NCI-H1048 (cell line): Measurements from ENCODE around the gene FGF9.

Experiments
- DNase-seq: peaks from one replicate; lab custom pipeline; 2025; lab: John Stamatoyannopoulos, UW

FGF9 gene

DNA sequence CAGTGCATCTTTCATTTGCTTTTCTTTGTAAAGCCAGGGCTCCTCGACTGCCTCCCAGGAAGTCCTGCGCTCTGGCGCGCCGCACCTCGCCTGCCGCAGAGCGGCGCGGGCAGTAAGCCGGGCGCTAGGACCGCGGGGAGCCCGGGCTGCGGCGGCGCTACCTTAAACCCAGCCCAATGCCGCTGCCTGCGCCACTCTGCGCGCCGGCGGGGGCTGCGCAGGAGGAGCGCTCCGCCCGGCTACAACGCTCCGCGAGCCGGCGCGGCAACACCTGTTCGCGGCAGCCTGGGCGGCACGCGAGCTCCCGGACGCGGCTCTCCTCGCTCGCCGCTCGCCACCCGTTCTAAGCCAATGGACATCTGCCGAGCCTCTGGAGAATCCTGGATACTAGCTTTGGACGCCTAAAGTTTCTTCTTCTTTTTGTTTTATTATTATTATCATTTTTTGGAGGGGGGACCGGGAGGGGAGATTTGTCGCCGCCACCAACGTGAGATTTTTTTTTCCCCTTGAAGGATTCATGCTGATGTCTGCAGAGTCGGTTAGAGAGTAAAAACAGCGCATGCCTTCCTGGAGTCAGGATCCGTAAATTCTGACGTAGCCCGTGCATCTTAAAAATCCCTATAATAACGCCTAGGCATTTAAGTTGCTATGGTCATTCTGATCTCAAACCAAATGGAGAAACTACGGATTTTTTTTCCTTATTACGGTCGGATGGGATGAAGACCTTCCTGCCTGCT is at the start of gene FGF9:
Gene FGF9 (plus strand): TSS at position 191 of the 737 bp plus-strand sequence. CDS start 840 bp downstream, outside the sequence.
- DNase-seq = peak; percentile 57

DNA sequence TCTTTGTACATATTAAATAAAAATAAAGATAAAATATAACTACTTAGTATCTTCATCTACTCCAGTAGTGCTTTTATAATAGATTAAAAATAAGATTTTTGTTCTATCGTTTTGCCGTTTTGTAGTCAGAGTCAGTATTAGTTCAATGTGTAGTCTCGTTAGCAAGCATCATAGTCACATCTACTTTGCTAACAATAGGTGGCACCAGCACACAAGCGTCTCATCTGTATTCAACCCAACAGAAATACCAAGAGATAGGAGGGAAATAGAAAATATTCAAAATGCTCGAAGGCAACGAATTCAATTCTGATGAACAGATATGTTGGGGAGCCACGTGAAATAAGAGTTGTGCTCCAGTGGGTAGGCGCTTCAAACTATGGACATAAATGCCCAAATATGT is 45.5 kb upstream of the FGF9 start:
- DNase-seq = no peak

DNA sequence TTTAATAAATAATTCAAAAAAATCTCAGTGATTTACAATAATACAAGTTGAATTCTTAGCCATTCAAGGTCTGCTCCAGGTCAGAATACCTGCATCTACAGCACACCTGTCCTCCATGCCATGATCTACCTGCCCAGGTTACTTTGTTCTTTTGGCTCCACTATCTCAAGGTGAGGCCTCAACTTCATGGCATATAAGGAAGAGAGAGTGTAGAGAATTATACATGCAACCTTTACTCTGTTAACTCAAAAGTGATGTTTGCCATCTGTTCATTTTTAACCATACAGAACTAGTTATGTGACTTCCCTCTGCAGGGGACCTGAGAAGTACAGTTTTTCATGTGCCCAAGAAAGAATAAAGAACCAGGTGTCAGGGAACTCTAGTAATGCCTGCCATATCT is 38.7 kb upstream of the FGF9 start:
- DNase-seq = no peak

DNA sequence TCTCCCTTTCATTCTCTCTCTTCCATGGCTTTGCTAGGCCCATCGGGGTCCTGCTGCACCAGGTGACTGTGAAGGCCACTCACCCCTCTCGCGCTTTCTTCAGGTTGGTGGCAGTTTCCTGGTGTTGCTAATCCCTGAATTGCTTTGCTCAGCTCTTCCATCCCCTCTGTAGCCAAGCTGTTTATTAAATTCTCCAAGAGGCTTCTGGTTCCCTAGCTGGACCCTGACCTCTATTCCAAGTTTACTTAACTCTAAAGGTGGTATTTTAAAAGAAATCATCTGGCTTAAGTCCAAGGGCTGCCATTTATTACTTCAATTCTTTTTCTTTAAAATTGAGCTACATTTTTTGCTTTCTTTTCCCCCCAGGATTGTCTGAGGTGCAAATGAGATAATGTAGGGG is 34.2 kb upstream of the FGF9 start:
- DNase-seq = no peak

DNA sequence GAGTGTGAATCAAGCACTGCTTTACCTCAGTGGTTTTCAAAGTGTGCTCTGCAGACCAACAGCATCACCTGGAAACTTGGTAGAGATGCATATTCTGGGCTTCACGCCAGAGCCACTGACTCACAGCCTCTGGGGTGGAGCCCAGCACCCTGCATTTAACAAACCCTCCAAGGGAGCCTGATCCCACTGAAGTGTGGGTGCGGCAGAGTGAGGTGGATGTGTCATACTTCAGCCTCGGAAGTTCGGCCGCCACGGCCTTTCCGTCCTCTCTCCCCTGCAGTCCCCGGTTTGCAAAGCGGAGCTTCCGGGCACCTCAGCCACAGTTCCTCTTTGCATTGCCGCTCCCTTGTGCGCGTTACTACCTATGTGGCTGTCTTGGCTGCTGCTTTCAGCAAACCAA is 33.6 kb upstream of the FGF9 start:
- no peak for DNase-seq

DNA sequence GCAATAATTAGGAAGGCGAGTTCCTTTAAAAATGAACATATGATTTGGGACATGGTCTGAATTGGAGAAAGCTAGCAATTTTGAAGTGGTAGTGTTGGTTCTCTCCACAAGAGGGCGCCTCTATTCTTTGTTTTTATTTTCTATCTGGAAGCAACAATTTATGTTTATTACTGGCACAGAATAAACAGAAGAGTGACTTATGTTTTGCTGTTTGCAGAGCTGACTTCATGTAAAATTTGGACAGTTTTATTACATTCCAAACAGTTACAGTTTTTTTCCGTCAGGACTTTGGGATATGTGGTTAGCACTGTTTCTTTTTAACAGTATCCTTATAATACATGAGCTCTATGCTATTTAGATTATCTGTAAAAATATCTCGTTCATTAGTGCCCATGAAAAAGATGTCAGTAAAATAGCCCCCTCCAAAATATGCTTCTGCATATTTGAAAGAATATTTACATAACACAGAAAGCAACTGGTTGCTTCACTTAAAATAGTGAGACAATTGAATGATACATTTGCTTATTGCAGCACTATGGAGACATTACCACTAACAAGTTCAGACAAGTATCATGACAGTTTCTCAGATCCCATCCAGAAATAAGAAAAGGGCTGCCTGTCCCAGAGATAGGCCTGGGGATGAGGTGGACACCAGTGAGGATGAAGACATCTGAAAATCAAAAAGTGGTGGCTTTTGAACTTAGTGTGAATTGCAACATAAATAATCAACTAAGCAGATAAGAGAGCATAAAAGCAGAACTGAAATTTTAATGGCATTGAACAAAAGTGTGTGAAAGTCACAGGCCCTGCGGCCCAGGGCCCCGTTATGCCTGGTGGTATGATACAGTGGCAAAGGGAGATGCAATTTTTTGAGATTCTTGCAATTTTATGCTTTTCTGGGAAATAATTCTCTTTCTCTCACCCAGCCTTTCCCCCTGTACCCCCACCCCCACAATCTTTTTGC is 32.3 kb upstream of the FGF9 start:
- no peak for DNase-seq

DNA sequence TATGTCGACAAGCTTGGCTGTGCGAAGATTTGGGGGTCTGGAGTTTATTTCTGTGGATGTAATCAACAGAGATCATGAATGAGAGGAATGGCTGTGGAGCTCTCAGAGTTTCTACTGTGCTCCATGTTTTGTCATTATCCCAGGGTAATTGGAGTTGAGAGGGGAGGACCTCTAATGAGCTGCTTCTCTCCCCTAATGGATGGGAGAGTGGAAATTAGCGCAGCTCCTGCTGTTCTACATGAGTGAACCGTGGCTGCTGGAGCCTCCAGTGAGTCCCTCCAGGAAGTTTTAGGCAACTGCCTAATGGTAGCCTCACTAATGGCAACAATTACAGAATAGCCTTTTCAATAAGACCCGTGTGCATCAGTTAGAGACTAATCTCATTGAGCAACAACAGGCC is 31.3 kb upstream of the FGF9 start:
- DNase-seq = no peak

DNA sequence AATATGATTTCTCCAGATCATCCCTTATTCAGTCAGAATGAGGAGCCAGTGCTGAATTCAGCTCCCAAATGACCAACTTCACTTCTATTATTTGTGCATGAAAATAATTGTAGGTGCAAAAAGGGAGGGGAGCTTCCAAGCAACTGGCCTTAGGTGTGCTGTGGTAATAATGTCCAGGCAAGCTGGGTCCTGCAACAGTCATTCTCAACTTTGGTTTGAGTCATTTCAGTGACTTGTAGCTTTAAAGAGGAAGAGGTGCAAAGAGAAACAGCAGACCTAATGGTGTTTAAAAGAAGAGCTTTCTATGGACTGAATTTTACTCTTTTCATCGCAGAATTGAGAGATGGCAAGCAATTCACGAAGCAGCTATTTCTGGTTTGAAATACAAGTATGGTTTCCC is 29.2 kb upstream of the FGF9 start:
- DNase-seq = no peak

DNA sequence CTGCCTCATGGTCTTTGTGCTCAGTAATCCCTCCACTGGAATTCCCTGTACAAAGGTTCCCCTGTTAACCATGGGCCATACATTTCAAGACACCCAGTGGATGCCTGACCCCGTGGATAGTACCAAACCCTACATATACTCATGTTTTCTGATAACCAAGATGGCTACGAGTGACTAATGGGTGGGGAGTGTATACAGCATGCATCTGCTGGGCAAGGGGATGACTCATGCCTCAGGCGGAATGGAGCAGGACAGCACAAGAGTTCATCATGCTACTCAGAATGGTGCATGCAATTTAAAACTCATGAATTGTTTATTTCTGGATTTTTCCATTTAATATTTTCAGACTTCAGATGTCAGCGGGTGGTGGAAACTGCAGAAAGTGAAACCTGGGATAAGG is 13.3 kb upstream of the FGF9 start:
- DNase-seq = no peak

DNA sequence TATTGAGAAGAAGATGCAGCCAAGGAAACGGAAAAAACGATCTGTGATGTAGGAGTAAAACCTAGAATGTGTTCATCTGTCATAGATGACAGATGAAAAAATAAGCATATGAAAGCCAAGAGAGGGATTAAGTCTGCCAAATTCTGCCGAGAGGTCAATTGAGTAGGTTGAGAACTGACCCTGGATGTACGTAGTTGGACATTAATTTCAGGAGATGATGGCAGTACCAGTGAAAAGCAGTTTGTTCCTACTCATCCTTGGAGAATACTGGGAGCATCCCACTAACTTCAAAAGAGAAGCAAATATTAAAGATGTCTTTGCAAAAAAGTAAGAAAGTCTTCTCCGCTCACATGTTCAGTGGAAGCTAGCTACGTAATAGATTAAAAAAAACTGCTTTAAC is 11.8 kb upstream of the FGF9 start:
- no peak for DNase-seq

DNA sequence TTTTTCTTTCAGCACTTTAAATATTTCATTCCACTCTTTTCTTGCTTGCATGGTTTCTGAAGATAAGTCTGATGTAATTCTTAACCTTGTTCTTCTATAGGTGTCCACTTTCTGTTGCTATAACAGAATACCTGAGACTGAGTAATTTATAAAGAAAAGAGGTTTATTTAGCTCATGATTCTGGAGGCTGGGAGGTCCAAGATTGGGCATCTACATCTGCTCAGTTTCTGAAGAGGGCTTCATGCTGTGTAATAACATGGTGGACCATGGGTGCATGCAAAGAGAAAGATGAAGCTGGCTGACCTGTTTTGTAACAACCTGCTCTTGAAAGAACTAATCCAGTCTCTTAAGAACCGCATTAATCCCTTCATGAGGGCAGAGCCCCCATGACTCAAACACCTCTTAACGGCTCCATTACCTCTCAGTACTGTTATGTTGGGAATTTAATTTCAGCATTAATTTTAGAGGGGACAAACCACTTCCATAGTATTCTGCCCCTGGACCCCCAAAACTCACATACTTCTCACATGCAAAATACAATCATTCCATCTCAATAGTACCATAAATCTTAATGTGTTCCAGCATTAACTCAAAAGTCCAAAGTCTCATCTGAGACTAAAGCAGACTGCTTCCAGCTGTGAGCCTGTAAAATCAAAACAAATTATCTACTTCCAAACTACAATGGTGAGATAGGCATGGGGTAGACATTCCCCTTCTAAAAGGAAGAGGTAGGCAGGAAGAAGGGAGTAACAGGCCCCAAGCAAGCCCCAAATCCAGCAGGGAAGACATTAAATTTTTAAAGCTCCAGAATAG is 9.6 kb upstream of the FGF9 start:
- DNase-seq = no peak

DNA sequence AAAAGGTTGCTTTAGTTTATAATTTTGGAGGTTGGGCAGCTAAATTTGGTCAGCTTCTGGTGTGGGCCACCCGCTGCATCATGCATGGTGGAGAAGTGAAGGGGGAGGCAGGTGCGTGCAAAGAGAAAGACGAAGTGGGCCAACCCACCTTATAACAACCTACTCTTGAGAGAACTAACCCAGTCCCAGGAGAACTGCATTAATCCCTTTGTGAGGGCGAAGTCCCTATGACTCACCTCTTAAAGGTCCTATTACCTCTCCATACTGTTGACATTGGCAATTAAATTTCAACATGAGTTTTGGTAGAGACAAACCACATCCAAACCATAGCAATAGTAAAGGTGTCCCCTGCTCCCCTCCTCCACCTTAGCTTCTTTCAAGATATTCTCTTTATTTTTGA is 7.7 kb upstream of the FGF9 start:
- no peak for DNase-seq

DNA sequence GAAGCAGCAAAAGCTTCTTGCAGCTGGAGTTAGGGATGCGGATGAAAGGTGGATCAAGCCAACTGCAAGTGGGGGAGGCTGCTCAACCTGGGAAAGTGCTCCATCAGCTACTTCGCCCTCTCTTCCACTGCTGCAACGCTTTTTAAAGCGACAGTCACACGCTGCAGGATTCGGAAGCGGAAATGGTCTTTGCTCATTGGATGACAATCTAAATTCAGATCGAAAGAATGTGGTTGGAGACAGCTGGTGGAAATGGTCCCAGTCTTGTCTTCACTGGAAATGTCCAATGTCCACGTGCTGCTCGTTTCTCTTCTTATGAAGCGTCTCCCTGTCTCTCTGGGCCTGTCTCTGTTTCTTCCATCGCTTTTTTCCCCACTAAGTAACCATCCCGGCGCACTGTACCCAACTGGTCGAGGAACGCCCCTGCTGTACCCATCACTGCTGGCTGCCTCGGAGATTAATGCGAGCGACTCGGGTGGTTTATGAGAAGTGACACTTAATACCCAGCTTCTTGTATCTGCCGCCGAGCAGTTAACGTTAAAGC is 2.1 kb upstream of the FGF9 start:
- no peak for DNase-seq

DNA sequence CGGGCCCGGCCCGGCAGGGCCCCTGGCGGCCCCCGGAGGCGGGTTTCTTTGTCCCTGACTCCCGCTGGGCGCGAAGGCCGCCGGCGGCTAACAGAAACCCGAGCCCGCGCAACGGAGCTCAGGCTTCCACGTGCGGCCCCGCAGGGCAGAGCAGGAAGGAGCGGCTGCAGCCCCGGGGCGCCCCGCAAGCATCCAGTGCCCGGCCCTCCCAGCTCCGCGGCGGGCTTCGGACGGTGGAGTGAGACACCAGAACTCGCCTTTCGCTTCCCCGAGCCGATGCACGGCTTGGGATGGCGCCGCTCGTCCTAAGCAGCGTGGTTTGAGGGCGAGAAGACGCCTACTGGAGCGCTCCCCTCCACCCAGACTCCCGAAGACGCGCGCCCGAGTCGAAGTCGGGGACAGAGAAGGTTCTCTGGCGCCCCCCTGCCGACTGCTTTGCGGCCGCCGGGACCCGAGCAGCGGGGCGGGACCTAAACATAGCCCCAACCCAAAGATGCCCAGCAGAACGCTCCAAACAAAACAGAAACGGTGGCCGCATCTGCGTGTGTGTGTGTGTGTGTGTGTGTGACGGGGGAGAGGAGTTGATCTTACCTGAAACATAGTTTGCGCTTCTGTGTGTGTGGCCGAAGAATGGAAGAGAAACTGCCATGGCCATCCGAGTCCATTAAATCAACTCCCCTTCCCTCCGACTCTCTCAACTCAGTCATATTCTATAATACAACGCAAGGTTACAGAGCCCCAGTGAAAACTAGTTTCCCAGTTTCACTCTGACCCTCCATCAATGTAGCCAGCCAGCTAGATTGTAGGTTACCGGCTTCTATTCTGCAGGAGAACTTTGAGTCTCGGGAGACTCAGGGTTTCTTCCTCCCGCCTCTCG is 629 bp upstream of the FGF9 start:
- peak; percentile 60 for DNase-seq

DNA sequence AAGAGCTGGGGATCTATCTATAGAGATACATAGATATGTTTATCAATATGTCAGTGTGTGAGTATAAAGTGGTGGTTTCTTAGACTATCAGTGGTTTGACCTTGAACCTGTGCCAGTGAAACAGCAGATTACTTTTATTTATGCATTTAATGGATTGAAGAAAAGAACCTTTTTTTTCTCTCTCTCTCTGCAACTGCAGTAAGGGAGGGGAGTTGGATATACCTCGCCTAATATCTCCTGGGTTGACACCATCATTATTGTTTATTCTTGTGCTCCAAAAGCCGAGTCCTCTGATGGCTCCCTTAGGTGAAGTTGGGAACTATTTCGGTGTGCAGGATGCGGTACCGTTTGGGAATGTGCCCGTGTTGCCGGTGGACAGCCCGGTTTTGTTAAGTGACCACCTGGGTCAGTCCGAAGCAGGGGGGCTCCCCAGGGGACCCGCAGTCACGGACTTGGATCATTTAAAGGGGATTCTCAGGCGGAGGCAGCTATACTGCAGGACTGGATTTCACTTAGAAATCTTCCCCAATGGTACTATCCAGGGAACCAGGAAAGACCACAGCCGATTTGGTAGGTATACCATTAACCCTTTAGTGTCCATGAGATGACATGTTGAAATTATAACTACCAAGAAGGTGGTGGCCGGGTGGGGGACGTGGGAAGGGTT is 880 bp downstream of the FGF9 start:
- DNase-seq = no peak

DNA sequence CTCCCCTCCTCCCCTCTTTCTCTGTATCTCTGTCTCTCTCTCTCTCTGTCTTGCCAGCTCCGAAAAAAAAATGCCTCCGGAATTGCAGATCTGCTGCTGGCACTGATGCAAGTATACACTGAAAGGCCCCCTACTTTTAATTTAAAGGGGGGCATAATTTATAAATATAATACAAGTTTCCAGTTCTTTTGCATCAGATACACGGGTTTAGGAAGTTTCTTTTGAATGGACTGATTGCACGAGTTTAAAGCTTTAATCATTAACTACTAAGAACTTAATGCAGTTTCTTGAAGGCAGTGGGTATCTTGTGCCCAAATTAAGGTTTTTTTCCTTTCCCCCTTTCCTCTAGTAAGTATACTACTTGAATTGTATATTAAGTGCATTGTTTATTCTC is 1.4 kb downstream of the FGF9 start:
- no peak for DNase-seq

DNA sequence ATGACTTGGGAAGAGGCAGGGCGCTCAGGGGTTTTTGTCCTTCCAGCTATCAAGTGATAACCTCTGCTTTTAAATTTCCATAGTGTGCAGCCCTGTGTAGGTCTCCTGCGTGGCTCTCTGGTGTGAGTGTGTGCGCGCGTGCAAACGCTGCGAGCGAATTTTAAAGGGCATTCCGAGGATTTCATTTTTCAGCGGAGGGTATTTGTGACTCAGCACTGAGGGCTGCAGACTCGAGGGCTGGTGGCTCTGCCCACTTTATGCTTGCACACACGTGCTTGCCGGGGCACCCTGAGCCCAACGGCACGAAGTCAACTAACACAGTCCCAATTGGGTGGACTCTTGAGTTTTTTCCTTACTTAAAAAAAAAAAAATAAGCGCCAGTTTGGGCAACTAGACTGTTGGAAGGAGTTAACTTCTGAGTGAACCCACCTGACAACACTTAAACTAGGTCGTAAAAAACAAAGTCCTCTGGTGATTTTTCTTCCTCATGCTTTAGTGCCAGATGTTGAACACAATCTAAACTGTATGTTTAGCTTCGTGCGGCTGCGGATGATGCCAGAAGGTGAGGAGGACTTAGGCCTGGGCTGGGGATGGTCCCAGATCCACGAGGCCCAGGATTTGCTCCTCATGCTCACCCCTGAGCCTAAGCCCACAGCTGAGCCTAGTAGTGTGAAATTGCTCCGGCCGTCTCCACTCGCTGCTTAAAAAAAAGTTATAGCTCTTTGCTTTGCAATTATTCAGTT is 2.1 kb downstream of the FGF9 start:
- no peak for DNase-seq

DNA sequence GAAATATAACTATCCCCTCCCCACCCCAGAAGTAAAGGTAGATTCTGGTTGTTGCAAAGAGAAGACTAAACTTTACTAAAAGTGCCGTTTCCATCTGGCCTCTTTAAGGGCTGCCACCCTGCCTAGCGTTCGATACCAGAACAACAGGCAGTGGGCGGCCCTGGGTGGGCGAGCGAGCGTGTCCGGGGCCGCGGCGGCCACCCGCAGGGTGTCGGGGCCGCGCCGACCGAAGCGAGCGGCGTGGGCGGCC is 2.6 kb downstream of the FGF9 start:
- no peak for DNase-seq

DNA sequence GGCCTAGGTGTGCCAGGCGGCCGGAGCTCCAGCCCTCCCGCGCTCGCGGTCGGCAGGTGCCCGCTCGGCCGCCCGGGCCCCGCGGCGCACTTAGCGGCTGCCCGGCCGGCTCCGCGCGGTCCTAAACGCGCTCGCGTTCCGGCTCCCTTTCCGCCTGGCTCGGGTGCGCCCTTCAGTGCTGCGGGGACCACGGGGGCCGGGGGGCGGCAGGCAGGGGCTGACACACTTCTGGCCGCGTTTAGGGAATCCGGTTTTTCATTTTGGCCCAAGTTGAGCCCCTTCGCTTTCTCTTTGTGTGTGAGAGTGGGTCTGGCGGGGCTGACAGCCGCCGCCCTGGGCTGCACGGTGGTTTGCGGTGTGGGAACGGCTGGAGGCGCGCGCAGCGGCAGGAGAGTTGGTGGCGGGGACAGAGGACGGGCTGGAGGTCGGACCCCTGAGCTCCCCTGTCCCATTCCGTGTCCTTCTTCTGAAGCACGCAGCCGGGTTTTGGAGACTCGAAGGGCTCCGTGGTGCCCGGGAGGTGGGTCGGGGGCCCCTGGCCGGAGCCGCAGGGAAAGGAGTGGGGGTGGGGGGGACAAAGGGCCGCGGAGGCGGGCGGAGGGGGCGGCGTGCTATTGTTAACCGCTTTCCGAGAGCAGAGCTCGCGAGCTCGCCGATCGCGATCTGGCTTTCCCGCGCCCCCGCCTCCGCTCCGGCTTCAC is 3.1 kb downstream of the FGF9 start:
- peak; percentile 7 for DNase-seq
